B cell (primary cell): ENCODE data around the gene SYNJ2. TPM values are rescaled to one million over a fixed set of nuclear protein-coding genes. Genes with fewer than 3 reads are reported as not detected.

Experiments
- ATAC-seq: fragments of 200-7000 bp; cut with Tn5 transposase; one replicate; pipeline ENCODE4 v1.10.0; 2021; ENCODE audit warnings: low read depth, mild to moderate bottlenecking, moderate number of reproducible peaks, moderate library complexity
- CTCF ChIA-PET: fragments of 350-600 bp; sonication (Branson Sonifier 250); formaldehyde crosslinking; loops from one replicate; lab custom pipeline; 2021; ENCODE audit warnings: antibody characterized with exemption, inconsistent platforms; lab: Charles Lee
- POLR2A ChIA-PET: fragments of 350-600 bp; sonication (Branson Sonifier 250); formaldehyde crosslinking; loops from one replicate; lab custom pipeline; 2021; ENCODE audit warnings: antibody characterized with exemption; lab: Charles Lee
- DNase-seq: peaks from one replicate; pipeline ENCODE4 v3.0.0; 2013
- H2AFZ ChIP-seq: 2 replicates; pipeline ENCODE4 v1.6.1; 2012; ENCODE audit warnings: mild to moderate bottlenecking, low read depth, low read length; ENCODE audit not compliant: insufficient read depth, poor library complexity, severe bottlenecking
- H3K27ac ChIP-seq, 2 donors: 1 replicate in 1 of 2; 2 replicates in 1 of 2; pipeline ENCODE4 v1.5.1; 2012 to 2013; ENCODE audit warnings: low read length in 2 of 2, mild to moderate bottlenecking in 2 of 2, moderate library complexity in 1 of 2
- H3K27me3 ChIP-seq, 4 experiments: fragments of 200-600 bp in 1 of 4; sonication (generic) in 1 of 4; replicated peaks in 1 of 4; 1 replicate in 2 of 4; 2 replicates in 2 of 4; pipeline versions ENCODE4 v1.6.1 to v1.7.0; 2013 to 2016; ENCODE audit warnings: low read length in 3 of 4, mild to moderate bottlenecking in 2 of 4, mixed read lengths in 1 of 4, moderate library complexity in 1 of 4; ENCODE audit not compliant: insufficient read depth in 4 of 4, control insufficient read depth in 3 of 4; ENCODE audit errors: control extremely low read depth in 1 of 4
- H3K36me3 ChIP-seq, 2 experiments: replicated peaks in 1 of 2; 1 replicate in 1 of 2; 2 replicates in 1 of 2; pipeline versions ENCODE4 v1.6.1 to v1.7.1; 2013; ENCODE audit warnings: low read length in 1 of 2; ENCODE audit not compliant: insufficient read depth in 2 of 2, control insufficient read depth in 1 of 2; ENCODE audit errors: control extremely low read depth in 1 of 2, extremely low read depth in 1 of 2
- H3K4me1 ChIP-seq, 2 donors: fragments of 200-600 bp in 1 of 2; sonication (generic) in 1 of 2; 1 replicate in 1 of 2; 2 replicates in 1 of 2; pipeline versions ENCODE4 v1.5.1 to v1.6.1; 2013 to 2017; ENCODE audit warnings: low read length in 2 of 2; ENCODE audit not compliant: control insufficient read depth in 2 of 2, insufficient read depth in 2 of 2
- H3K4me2 ChIP-seq: replicated peaks from 2 replicates; pipeline ENCODE3; 2012; ENCODE audit warnings: mild to moderate bottlenecking, low read depth, low read length; ENCODE audit not compliant: poor library complexity, severe bottlenecking
- H3K4me3 ChIP-seq, 5 experiments: fragments of 200-600 bp in 1 of 5; sonication (generic) in 1 of 5; 1 replicate in 3 of 5; 2 replicates in 2 of 5; pipeline versions ENCODE4 v1.5.1 to v1.7.0; 2011 to 2016; ENCODE audit warnings: low read length in 4 of 5, mild to moderate bottlenecking in 4 of 5, low read depth in 2 of 5, control low read depth in 1 of 5, moderate library complexity in 1 of 5; ENCODE audit not compliant: insufficient read depth in 1 of 5; ENCODE audit errors: control extremely low read depth in 1 of 5, extremely low read depth in 1 of 5
- H3K79me2 ChIP-seq: fragments of 200-600 bp; sonication (generic); one replicate; pipeline ENCODE4 v1.6.0; 2016; ENCODE audit warnings: low read length; ENCODE audit not compliant: control insufficient read depth, insufficient read depth
- H3K9ac ChIP-seq: fragments of 200-600 bp; sonication (generic); 2 replicates; pipeline ENCODE4 v1.6.1; 2017; ENCODE audit warnings: mild to moderate bottlenecking, low read length, moderate library complexity
- H3K9me3 ChIP-seq, 3 donors: one replicate each; pipeline versions ENCODE4 v1.6.1 to v1.7.1; 2013; ENCODE audit warnings: low read length in 2 of 3; ENCODE audit not compliant: control insufficient read depth in 2 of 3, insufficient read depth in 1 of 3; ENCODE audit errors: control extremely low read depth in 1 of 3
- H4K20me1 ChIP-seq: 2 replicates; pipeline ENCODE4 v1.6.0; 2012; ENCODE audit warnings: mild to moderate bottlenecking, low read length; ENCODE audit not compliant: insufficient read depth, control insufficient read depth, poor library complexity, severe bottlenecking
- H3K27ac Mint-ChIP-seq: one replicate; pipeline ENCODE4 v1.8.0; 2021; ENCODE audit warnings: mixed read lengths
- H3K27me3 Mint-ChIP-seq: one replicate; pipeline ENCODE4 v1.8.0; 2021; ENCODE audit warnings: mixed read lengths
- H3K4me1 Mint-ChIP-seq: one replicate; pipeline ENCODE4 v1.8.0; 2021; ENCODE audit warnings: mixed read lengths
- H3K4me3 Mint-ChIP-seq: one replicate; pipeline ENCODE4 v1.8.0; 2021; ENCODE audit warnings: mixed read lengths
- H3K9me3 Mint-ChIP-seq: one replicate; pipeline ENCODE4 v1.8.0; 2022; ENCODE audit warnings: mixed read lengths; ENCODE audit not compliant: insufficient read depth
- EZH2 ChIP-seq: IDR thresholded peaks from 2 replicates; pipeline ENCODE4 v1.6.1; 2012; ENCODE audit warnings: borderline replicate concordance, low read depth, mild to moderate bottlenecking, moderate library complexity, low read length; ENCODE audit not compliant: insufficient read depth, poor library complexity, severe bottlenecking
- WGBS: methylation state at CpG from one replicate; pipeline ENCODE4 v1.1.5; 2013; ENCODE audit warnings: missing lambda C conversion rate; ENCODE audit not compliant: insufficient coverage; 5-methylcytosine and 5-hydroxymethylcytosine counted together
- intact Hi-C: fragments of 100-400 bp; cut with micrococcal nuclease; formaldehyde crosslinking; loops from one replicate; pipeline ENCODE4 v1.10.0; 2022
- polyA plus RNA-seq: library from polyadenylated mRNA; depleted of rRNA; stranded (reverse); fragments of >200 nt; gene quantifications from 2 replicates; pipeline ENCODE4 v1.2.3, GENCODE V29; 2012
- small RNA-seq: library from RNA; depleted of rRNA; stranded (forward); fragments of <200 nt; gene quantifications from one replicate; pipeline ENCODE3, GENCODE V24; 2012; ENCODE audit warnings: low replicate concordance, low read depth; ENCODE audit not compliant: insufficient read length
- total RNA-seq, 2 donors: library from RNA; stranded (reverse); fragments of 120-200 nt in 1 of 2; gene quantifications; 1 replicate in 1 of 2; 2 replicates in 1 of 2; pipeline versions ENCODE4 v1.2.3 to v1.2.4, GENCODE V29; 2013 to 2022
- TF ChIP-seq, protein P1 (sequence below): fragments of 200-600 bp; IDR thresholded peaks from one replicate; pipeline ENCODE4 v1.8.0; 2022; ENCODE audit warnings: antibody characterized with exemption, mild to moderate bottlenecking

Gene SYNJ2
- total and polyA plus RNA-seq, 2 donors (not counting 1 experiment from before 2014, with no cell fraction given): 5.2 to 11.4 TPM

GRCh38 chr6:158143700-158144099 lies 162.0 kb downstream of the SYNJ2 start:
- intact Hi-C loops: no loop called here
- H3K79me2 ChIP-seq: no peaks in the 10 kb centered on the region
- no peaks in the 10 kb centered on the region for H3K9me3 Mint-ChIP-seq
- H3K4me3 ChIP-seq: no peak overlapping the region
- no peak overlapping the region for H3K4me2 ChIP-seq
- TF ChIP-seq, protein P1, sequence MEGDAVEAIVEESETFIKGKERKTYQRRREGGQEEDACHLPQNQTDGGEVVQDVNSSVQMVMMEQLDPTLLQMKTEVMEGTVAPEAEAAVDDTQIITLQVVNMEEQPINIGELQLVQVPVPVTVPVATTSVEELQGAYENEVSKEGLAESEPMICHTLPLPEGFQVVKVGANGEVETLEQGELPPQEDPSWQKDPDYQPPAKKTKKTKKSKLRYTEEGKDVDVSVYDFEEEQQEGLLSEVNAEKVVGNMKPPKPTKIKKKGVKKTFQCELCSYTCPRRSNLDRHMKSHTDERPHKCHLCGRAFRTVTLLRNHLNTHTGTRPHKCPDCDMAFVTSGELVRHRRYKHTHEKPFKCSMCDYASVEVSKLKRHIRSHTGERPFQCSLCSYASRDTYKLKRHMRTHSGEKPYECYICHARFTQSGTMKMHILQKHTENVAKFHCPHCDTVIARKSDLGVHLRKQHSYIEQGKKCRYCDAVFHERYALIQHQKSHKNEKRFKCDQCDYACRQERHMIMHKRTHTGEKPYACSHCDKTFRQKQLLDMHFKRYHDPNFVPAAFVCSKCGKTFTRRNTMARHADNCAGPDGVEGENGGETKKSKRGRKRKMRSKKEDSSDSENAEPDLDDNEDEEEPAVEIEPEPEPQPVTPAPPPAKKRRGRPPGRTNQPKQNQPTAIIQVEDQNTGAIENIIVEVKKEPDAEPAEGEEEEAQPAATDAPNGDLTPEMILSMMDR: no peak
- TF ChIP-seq EZH2: no peak
- H3K9me3 ChIP-seq: no peaks in the 10 kb centered on the region
- H3K9ac ChIP-seq: no peak overlapping the region
- H3K4me3 Mint-ChIP-seq: no peak overlapping the region
- no peaks in the 10 kb centered on the region for H3K4me1 Mint-ChIP-seq
- H2AFZ ChIP-seq: no peak overlapping the region
- H4K20me1 ChIP-seq: no peaks in the 10 kb centered on the region
- H3K27ac Mint-ChIP-seq: no peak overlapping the region
- H3K27ac ChIP-seq: no peak overlapping the region
- DNase-seq (no peak), ATAC-seq (no peak)
- CTCF ChIA-PET: no interaction called here
- no peaks in the 10 kb centered on the region for H3K27me3 Mint-ChIP-seq
- H3K4me1 ChIP-seq: no peaks in the 10 kb centered on the region
- no peaks in the 10 kb centered on the region for H3K36me3 ChIP-seq
- no CpG with 5 or more reads among the region's 1 CpG for WGBS
- H3K27me3 ChIP-seq: no peaks in the 10 kb centered on the region
- POLR2A ChIA-PET: no interaction called here

Small RNA genes within 50 kb of the gene (small RNA-seq; reads per million reads assigned to genes)
- not detected for gene RNU6-786P

Other genes with a start within 250 kb of the SYNJ2 start
- 50.7 and 53.0 TPM in 2 replicates for gene SNX9, start 158.6 kb upstream of the SYNJ2 start, total RNA-seq
- 10.0 and 14.0 TPM in 2 replicates for gene SNX9, start 158.6 kb upstream of the SYNJ2 start, polyA plus RNA-seq
- 4.8 and 5.8 TPM in 2 replicates for gene SERAC1, start 186.4 kb downstream of the SYNJ2 start, total RNA-seq
- gene SERAC1, start 186.4 kb downstream of the SYNJ2 start, polyA plus RNA-seq: 1.5 and 1.9 TPM in 2 replicates
- 9.1 and 10.5 TPM in 2 replicates for gene GTF2H5, start 186.5 kb downstream of the SYNJ2 start, total RNA-seq
- gene GTF2H5, start 186.5 kb downstream of the SYNJ2 start, polyA plus RNA-seq: 1.6 and 1.9 TPM in 2 replicates